ENCODE measurements around the gene TRAK2.

Gene TRAK2

GRCh38 chr2:201420442-201421113 lies 30.7 kb downstream of the TRAK2 start:
- TF ChIP-seq MYC (IDR thresholded peaks at IDR 0.05; ENCODE audit: low read depth, low read length) (no peak), CTCF (IDR thresholded peaks at IDR 0.05; ENCODE audit: low read depth, low read length) (no peak), POLR2A (IDR thresholded peaks at IDR 0.05; ENCODE audit: extremely low read depth, insufficient read length) (no peak), MAX (IDR thresholded peaks at IDR 0.05; ENCODE audit: low read depth, low read length) (no peak)
- no peak overlapping the region for H3K4me3 ChIP-seq (ENCODE audit: low read depth, low read length)
- no peak for DNase-seq (ENCODE audit: low read depth)

GRCh38 chr2:201419986-201420385 lies 31.3 kb downstream of the TRAK2 start:
- TF ChIP-seq MAX (IDR thresholded peaks at IDR 0.05; ENCODE audit: low read depth, low read length) (no peak), CTCF (IDR thresholded peaks at IDR 0.05; ENCODE audit: low read depth, low read length) (no peak), MYC (IDR thresholded peaks at IDR 0.05; ENCODE audit: low read depth, low read length) (no peak), POLR2A (IDR thresholded peaks at IDR 0.05; ENCODE audit: extremely low read depth, insufficient read length) (no peak)
- H3K4me3 ChIP-seq (ENCODE audit: low read depth, low read length), result no peak overlapping the region
- no peak for DNase-seq (ENCODE audit: low read depth)

GRCh38 chr2:201419057-201419635 lies 32.1 kb downstream of the TRAK2 start:
- TF ChIP-seq POLR2A (IDR thresholded peaks at IDR 0.05; ENCODE audit: extremely low read depth, insufficient read length) (no peak), MYC (IDR thresholded peaks at IDR 0.05; ENCODE audit: low read depth, low read length) (no peak), MAX (IDR thresholded peaks at IDR 0.05; ENCODE audit: low read depth, low read length) (no peak), CTCF (IDR thresholded peaks at IDR 0.05; ENCODE audit: low read depth, low read length) (no peak)
- DNase-seq (ENCODE audit: low read depth), result no peak
- H3K4me3 ChIP-seq (ENCODE audit: low read depth, low read length), result no peak overlapping the region

- no peak for DNase-seq (ENCODE audit: low read depth)
- TF ChIP-seq MAX (IDR thresholded peaks at IDR 0.05; ENCODE audit: low read depth, low read length), result no peak
- no peak for TF ChIP-seq POLR2A (IDR thresholded peaks at IDR 0.05; ENCODE audit: extremely low read depth, insufficient read length)
- no peak for TF ChIP-seq MYC (IDR thresholded peaks at IDR 0.05; ENCODE audit: low read depth, low read length)
- TF ChIP-seq CTCF (IDR thresholded peaks at IDR 0.05; ENCODE audit: low read depth, low read length), result no peak
Observed at GRCh38 chr2:201415149-201415548, 36.1 kb downstream of the TRAK2 start.

GRCh38 chr2:201414099-201415023 lies 36.9 kb downstream of the TRAK2 start:
- TF ChIP-seq MAX (IDR thresholded peaks at IDR 0.05; ENCODE audit: low read depth, low read length) (no peak), MYC (IDR thresholded peaks at IDR 0.05; ENCODE audit: low read depth, low read length) (no peak), POLR2A (IDR thresholded peaks at IDR 0.05; ENCODE audit: extremely low read depth, insufficient read length) (no peak), CTCF (IDR thresholded peaks at IDR 0.05; ENCODE audit: low read depth, low read length) (no peak)
- no peak overlapping the region for H3K4me3 ChIP-seq (ENCODE audit: low read depth, low read length)
- no peak for DNase-seq (ENCODE audit: low read depth)

More at GRCh38 chr2:201415149-201415548, 36.1 kb downstream of the TRAK2 start:
- H3K4me3 ChIP-seq (ENCODE audit: low read depth, low read length), result no peak overlapping the region
